SK-N-SH (cell line): ENCODE measurements around the gene PEX26. TPM values are rescaled to one million over a fixed set of nuclear protein-coding genes. Genes with fewer than 3 reads are reported as not detected.

Experiments used
- CTCF ChIA-PET: fragments of 300-600, 350-600 bp; formaldehyde crosslinking; extraction: SDS; loops from one replicate; lab custom pipeline; 2021; lab: Yijun Ruan, JAX
- POLR2A ChIA-PET: fragments of 350-600 bp; sonication (Branson Sonifier 250); formaldehyde crosslinking; extraction: SDS; loops from one replicate; lab custom pipeline; 2020; ENCODE audit warnings: antibody characterized with exemption, inconsistent platforms; lab: Yijun Ruan, JAX
- DNase-seq: peaks from one replicate; pipeline ENCODE4 v3.0.0; 2012
- H2AFZ ChIP-seq: fragments of 200-600 bp; sonication (generic); 2 replicates; pipeline ENCODE4 v1.8.1; 2016; ENCODE audit warnings: antibody characterized with exemption, mild to moderate bottlenecking, low read depth
- H3F3A ChIP-seq: fragments of 200-600 bp; sonication (generic); replicated peaks from 2 replicates; pipeline ENCODE3; 2016; ENCODE audit warnings: antibody characterized with exemption, mild to moderate bottlenecking; ENCODE audit not compliant: insufficient read depth
- H3K27ac ChIP-seq, 2 experiments: fragments of 200-500 bp in 1 of 2; fragments of 200-600 bp in 1 of 2; sonication (Bioruptor generic) in 1 of 2; sonication (generic), shearing (Covaris generic) in 1 of 2; 2 replicates each; pipeline versions ENCODE4 v1.5.1 to v1.6.1; 2014 to 2016; ENCODE audit warnings: low read depth in 2 of 2, inconsistent platforms in 1 of 2, low read length in 1 of 2, mild to moderate bottlenecking in 1 of 2, mixed read lengths in 1 of 2
- H3K27me3 ChIP-seq: fragments of 200-600 bp; sonication (generic), shearing (Covaris generic); 2 replicates; pipeline ENCODE4 v1.6.1; 2016; ENCODE audit warnings: mixed run types; ENCODE audit not compliant: insufficient read depth
- H3K36me3 ChIP-seq, 2 experiments: fragments of 200-500 bp in 1 of 2; fragments of 200-600 bp in 1 of 2; sonication (Bioruptor generic) in 1 of 2; sonication (generic) in 1 of 2; replicated peaks in 1 of 2; 2 replicates each; pipeline versions ENCODE3 to v1.5.1; 2014 to 2016; ENCODE audit warnings: low read length in 1 of 2, mild to moderate bottlenecking in 1 of 2; ENCODE audit not compliant: insufficient read depth in 2 of 2, control insufficient read depth in 1 of 2
- H3K4me1 ChIP-seq, 2 experiments: fragments of 200-500 bp in 1 of 2; fragments of 200-600 bp in 1 of 2; sonication (Bioruptor generic) in 1 of 2; sonication (generic), shearing (Covaris generic) in 1 of 2; 2 replicates each; pipeline versions ENCODE4 v1.5.1 to v1.6.1; 2014 to 2016; ENCODE audit warnings: low read depth in 1 of 2, low read length in 1 of 2, mixed run types in 1 of 2; ENCODE audit not compliant: insufficient read depth in 2 of 2, control insufficient read depth in 1 of 2
- H3K4me2 ChIP-seq: fragments of 200-600 bp; sonication (generic), shearing (Covaris generic); 2 replicates; pipeline ENCODE4 v1.6.1; 2017; ENCODE audit warnings: mixed run types
- H3K4me3 ChIP-seq, 2 experiments: fragments of 200-500 bp in 1 of 2; fragments of 200-600 bp in 1 of 2; sonication (Bioruptor generic) in 1 of 2; sonication (generic), shearing (Covaris generic) in 1 of 2; 2 replicates each; pipeline versions ENCODE4 v1.5.1 to v1.8.1; 2014 to 2016; ENCODE audit warnings: low read depth in 2 of 2, inconsistent platforms in 1 of 2, low read length in 1 of 2, mild to moderate bottlenecking in 1 of 2, mixed read lengths in 1 of 2, moderate library complexity in 1 of 2
- H3K79me2 ChIP-seq: fragments of 200-600 bp; sonication (generic); 2 replicates; pipeline ENCODE4 v1.8.1; 2017; ENCODE audit warnings: mild to moderate bottlenecking; ENCODE audit not compliant: insufficient read depth
- H3K9ac ChIP-seq: fragments of 200-600 bp; sonication (generic); 2 replicates; pipeline ENCODE4 v1.6.1; 2017; ENCODE audit warnings: mixed run types
- H3K9me2 ChIP-seq: fragments of 200-600 bp; sonication (generic); 2 replicates; pipeline ENCODE4 v1.6.1; 2017; ENCODE audit warnings: mixed run types
- H3K9me3 ChIP-seq: fragments of 200-600 bp; sonication (generic); 2 replicates; pipeline ENCODE4 v1.6.1; 2017; ENCODE audit warnings: mixed run types, mild to moderate bottlenecking, moderate library complexity
- H4K20me1 ChIP-seq: fragments of 200-600 bp; sonication (generic); 2 replicates; pipeline ENCODE4 v1.6.1; 2017; ENCODE audit warnings: mild to moderate bottlenecking, mixed run types; ENCODE audit not compliant: insufficient read depth
- ELF1 ChIP-seq: IDR thresholded peaks from 2 replicates; pipeline ENCODE4 v1.4.0; 2012
- FOXJ3 ChIP-seq: sonication (generic); formaldehyde crosslinking; IDR thresholded peaks from 2 replicates; pipeline ENCODE4 v1.5.1; 2020; ENCODE audit warnings: mild to moderate bottlenecking, missing genetic modification reagents
- GABPA ChIP-seq: IDR thresholded peaks from 2 replicates; pipeline ENCODE4 v1.4.0; 2012; ENCODE audit warnings: low read depth, mild to moderate bottlenecking
- JUND ChIP-seq: IDR thresholded peaks from 2 replicates; pipeline ENCODE4 v1.4.0; 2012
- MEF2A ChIP-seq: IDR thresholded peaks from 2 replicates; pipeline ENCODE4 v1.4.0; 2012; ENCODE audit warnings: low read depth, borderline replicate concordance
- MXI1 ChIP-seq: IDR thresholded peaks from 2 replicates; pipeline ENCODE4 v1.6.1; 2012; ENCODE audit warnings: mild to moderate bottlenecking, low read depth, low read length, improper control_type of control experiment
- NFIC ChIP-seq: IDR thresholded peaks from 2 replicates; pipeline ENCODE4 v1.4.0; 2012; ENCODE audit warnings: borderline replicate concordance
- PBX3 ChIP-seq: IDR thresholded peaks from 2 replicates; pipeline ENCODE4; 2012
- RAD21 ChIP-seq: IDR thresholded peaks from 2 replicates; pipeline ENCODE4 v1.6.1; 2012; ENCODE audit warnings: mild to moderate bottlenecking, low read length
- RCOR1 ChIP-seq: fragments of 150-350 bp; IDR thresholded peaks from 2 replicates; pipeline ENCODE4 v1.6.1; 2017; ENCODE audit warnings: antibody characterized with exemption, low read length
- REST ChIP-seq: IDR thresholded peaks from 2 replicates; pipeline ENCODE4 v1.6.1; 2012; ENCODE audit warnings: mild to moderate bottlenecking, low read depth, low read length, moderate library complexity
- RFX5 ChIP-seq: IDR thresholded peaks from 2 replicates; pipeline ENCODE4 v1.6.1; 2012; ENCODE audit warnings: mild to moderate bottlenecking, improper control_type of control experiment, low read length
- TAF1 ChIP-seq: IDR thresholded peaks from 2 replicates; pipeline ENCODE4 v1.6.1; 2012; ENCODE audit warnings: low read depth, mild to moderate bottlenecking, low read length, moderate library complexity, borderline replicate concordance
- TEAD4 ChIP-seq: IDR thresholded peaks from 2 replicates; pipeline ENCODE4 v1.4.0; 2012; ENCODE audit warnings: mild to moderate bottlenecking, borderline replicate concordance; ENCODE audit not compliant: insufficient read depth
- YY1 ChIP-seq: IDR thresholded peaks from 2 replicates; pipeline ENCODE4 v1.4.0; 2012; ENCODE audit warnings: low read depth, mild to moderate bottlenecking
- ZBTB33 ChIP-seq: IDR thresholded peaks from 2 replicates; pipeline ENCODE4 v1.4.0; 2012; ENCODE audit warnings: low read depth, borderline replicate concordance
- WGBS: methylation state at CpG from one replicate; pipeline ENCODE4 v1.1.6; 2017; ENCODE audit warnings: low lambda C conversion rate; 5-methylcytosine and 5-hydroxymethylcytosine counted together
- polyA plus RNA-seq, 3 experiments: library from polyadenylated mRNA; depleted of rRNA; stranded (reverse); fragments of >200 nt; gene quantifications; 2 replicates each; pipeline ENCODE4 v1.2.3, GENCODE V29; 2012
- TF ChIP-seq, protein P1 (sequence below): IDR thresholded peaks from 2 replicates; pipeline ENCODE4 v1.4.0; 2012; ENCODE audit warnings: low read depth, borderline replicate concordance
- TF ChIP-seq, protein P2 (sequence below): fragments of 200-600 bp; sonication (generic); IDR thresholded peaks from 2 replicates; pipeline ENCODE4 v1.6.1; 2017; ENCODE audit warnings: antibody characterized with exemption, mild to moderate bottlenecking, moderate library complexity

Gene PEX26
- polyA plus RNA-seq, 1 of the 3 experiments (the other 2 are of a cell fraction) = 13.0 TPM

- Histone ChIP-seq H4K20me1 (no peaks in the 10 kb centered on the region), H3K9ac (no peak overlapping the region), H3K27ac (no peak overlapping the region), H3K9me3 (no peaks in the 10 kb centered on the region), H3K4me1 (peaks cover 15 to 33% of the 10 kb centered on the region in 2 experiments; a peak in 3 of 4 replicates), H3K36me3 (no peaks in the 10 kb centered on the region), H3F3A (peaks cover 15% of the 10 kb centered on the region), H3K4me2 (no peak overlapping the region), H3K4me3 (no peak overlapping the region), H3K79me2 (no peaks in the 10 kb centered on the region), H2AFZ (no peak overlapping the region), H3K27me3 (no peaks in the 10 kb centered on the region), H3K9me2 (no peaks in the 10 kb centered on the region)
- DNase-seq = no peak
- POLR2A ChIA-PET = no interaction called here
- TF ChIP-seq RAD21 (no peak), NFIC (no peak), FOXJ3 (CRISPR knock-in tag) (no peak), TAF1 (no peak), ZBTB33 (no peak), MXI1 (no peak), MEF2A (no peak), RFX5 (no peak), PBX3 (no peak), ELF1 (no peak), RCOR1 (no peak)
- TF ChIP-seq, protein P1, sequence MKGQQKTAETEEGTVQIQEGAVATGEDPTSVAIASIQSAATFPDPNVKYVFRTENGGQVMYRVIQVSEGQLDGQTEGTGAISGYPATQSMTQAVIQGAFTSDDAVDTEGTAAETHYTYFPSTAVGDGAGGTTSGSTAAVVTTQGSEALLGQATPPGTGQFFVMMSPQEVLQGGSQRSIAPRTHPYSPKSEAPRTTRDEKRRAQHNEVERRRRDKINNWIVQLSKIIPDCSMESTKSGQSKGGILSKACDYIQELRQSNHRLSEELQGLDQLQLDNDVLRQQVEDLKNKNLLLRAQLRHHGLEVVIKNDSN = no peak
- 87% methylated on average over 5 of the region's 5 CpGs for WGBS
- CTCF ChIA-PET = interaction anchor here (0.7 to 2.2 kb wide), 3 partner anchors 13 to 24 kb away, joined by 3 to 10 read pairs (median 3); no protein-coding TSS in a partner anchor
Measured at GRCh38 chr22:18059094-18059417, 18.7 kb upstream of the PEX26 start.

DNA sequence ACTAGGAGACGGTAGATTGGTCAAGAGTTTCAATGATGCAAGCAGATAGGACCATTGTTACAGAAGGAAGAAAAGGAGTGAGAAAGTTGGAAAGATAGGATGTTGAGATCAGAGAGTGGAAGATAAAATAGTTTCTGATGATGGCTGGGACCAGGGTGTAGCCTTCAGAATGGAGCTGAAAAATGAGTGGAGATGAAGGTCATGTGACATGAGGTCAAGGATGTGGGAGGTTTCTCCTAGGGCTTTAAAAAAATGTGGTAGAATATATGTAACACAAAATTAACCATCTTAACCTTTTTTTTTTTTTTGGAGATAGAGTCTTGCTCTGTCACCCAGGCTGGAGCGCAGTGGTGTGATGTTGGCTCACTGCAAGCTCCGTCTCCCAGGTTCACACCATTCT lies 18.3 kb upstream of the PEX26 start:
- no peak for DNase-seq
- POLR2A ChIA-PET = no interaction called here
- H3K4me2 ChIP-seq = no peak overlapping the region
- no peak overlapping the region for H3K27ac ChIP-seq
- H3K4me1 ChIP-seq = peaks cover 15 to 33% of the 10 kb centered on the region in 2 experiments; a peak in 3 of 4 replicates
- H4K20me1 ChIP-seq = no peaks in the 10 kb centered on the region
- no peak overlapping the region for H3K4me3 ChIP-seq
- no peak overlapping the region for H3K9ac ChIP-seq
- 97% methylated on average over 3 of the region's 3 CpGs for WGBS
- H3K36me3 ChIP-seq = no peaks in the 10 kb centered on the region
- H3F3A ChIP-seq = peaks cover 15% of the 10 kb centered on the region
- CTCF ChIA-PET = interaction anchor here (0.7 to 2.2 kb wide), 3 partner anchors 12 to 25 kb away, joined by 3 to 10 read pairs (median 3); no protein-coding TSS in a partner anchor
- H3K79me2 ChIP-seq = no peaks in the 10 kb centered on the region
- H3K27me3 ChIP-seq = no peaks in the 10 kb centered on the region
- H3K9me3 ChIP-seq = no peaks in the 10 kb centered on the region
- no peaks in the 10 kb centered on the region for H3K9me2 ChIP-seq
- no peak overlapping the region for H2AFZ ChIP-seq
- TF ChIP-seq JUND (no peak), RFX5 (no peak), REST (no peak), GABPA (no peak), PBX3 (no peak), TAF1 (no peak), RCOR1 (no peak), FOXJ3 (CRISPR knock-in tag) (no peak), TEAD4 (no peak), YY1 (no peak)
- TF ChIP-seq, protein P2, sequence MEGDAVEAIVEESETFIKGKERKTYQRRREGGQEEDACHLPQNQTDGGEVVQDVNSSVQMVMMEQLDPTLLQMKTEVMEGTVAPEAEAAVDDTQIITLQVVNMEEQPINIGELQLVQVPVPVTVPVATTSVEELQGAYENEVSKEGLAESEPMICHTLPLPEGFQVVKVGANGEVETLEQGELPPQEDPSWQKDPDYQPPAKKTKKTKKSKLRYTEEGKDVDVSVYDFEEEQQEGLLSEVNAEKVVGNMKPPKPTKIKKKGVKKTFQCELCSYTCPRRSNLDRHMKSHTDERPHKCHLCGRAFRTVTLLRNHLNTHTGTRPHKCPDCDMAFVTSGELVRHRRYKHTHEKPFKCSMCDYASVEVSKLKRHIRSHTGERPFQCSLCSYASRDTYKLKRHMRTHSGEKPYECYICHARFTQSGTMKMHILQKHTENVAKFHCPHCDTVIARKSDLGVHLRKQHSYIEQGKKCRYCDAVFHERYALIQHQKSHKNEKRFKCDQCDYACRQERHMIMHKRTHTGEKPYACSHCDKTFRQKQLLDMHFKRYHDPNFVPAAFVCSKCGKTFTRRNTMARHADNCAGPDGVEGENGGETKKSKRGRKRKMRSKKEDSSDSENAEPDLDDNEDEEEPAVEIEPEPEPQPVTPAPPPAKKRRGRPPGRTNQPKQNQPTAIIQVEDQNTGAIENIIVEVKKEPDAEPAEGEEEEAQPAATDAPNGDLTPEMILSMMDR = no peak
